Prostate gland (tissue), 2 donors: ENCODE results near the gene KCNK15.
A peak's percentile ranks its signal among the peaks of the same experiment; 100 is the strongest.

Experiments
- POLR2A ChIP-seq: fragments of 450-650 bp; IDR thresholded peaks from one replicate; pipeline ENCODE4 v1.6.1; 2016; ENCODE audit warnings: antibody characterized with exemption, mild to moderate bottlenecking
- POLR2AphosphoS5 ChIP-seq: sonication (generic); formaldehyde crosslinking; IDR thresholded peaks from one replicate; pipeline ENCODE4 v1.6.1; 2017; ENCODE audit warnings: antibody characterized with exemption
- TF ChIP-seq, protein P1 (sequence below), 4 experiments: fragments of 200-600 bp in 2 of 4; fragments of 450-650 bp in 2 of 4; sonication (generic) in 2 of 4; IDR thresholded peaks; 1 replicate in 3 of 4; 2 replicates in 1 of 4; pipeline ENCODE4 v1.5.1; 2016 to 2019; ENCODE audit warnings: antibody characterized with exemption in 4 of 4, mild to moderate bottlenecking in 2 of 4, moderate library complexity in 2 of 4

DNA sequence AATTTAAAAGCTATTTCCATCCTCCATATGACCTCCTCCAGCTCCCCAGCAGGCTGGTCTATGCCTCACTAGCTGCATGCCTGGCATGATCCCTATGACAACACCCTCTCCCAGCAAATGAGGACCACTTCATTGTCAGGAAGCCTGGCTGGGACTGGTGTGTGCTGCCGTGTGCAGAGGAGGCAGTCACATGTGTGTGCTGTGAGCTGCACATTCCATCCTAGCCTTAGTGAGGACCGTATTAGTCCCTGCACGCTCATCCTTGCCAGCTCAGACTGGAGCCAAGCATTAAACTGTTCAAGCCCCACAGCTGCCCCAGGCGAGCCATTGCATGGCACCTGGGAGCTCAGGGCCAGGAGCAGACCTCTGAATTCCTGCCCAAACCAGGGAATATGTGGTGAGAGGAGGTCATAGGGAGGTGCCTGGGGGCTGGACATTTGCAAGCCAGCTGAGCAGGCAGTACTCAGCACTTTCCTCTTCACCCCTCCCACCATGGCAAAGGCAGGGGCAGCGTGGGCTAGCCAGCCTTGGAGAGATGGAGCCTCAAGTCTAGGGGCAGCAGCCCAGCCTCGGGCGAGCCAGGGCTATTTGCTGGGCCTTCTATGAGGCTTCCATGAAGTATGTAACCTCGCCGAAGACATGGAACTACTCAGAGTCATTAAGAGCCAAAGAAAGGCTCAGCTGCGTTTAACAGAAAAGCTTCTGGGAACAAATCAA lies 39.2 kb upstream of the KCNK15 start:
- TF ChIP-seq, protein P1, sequence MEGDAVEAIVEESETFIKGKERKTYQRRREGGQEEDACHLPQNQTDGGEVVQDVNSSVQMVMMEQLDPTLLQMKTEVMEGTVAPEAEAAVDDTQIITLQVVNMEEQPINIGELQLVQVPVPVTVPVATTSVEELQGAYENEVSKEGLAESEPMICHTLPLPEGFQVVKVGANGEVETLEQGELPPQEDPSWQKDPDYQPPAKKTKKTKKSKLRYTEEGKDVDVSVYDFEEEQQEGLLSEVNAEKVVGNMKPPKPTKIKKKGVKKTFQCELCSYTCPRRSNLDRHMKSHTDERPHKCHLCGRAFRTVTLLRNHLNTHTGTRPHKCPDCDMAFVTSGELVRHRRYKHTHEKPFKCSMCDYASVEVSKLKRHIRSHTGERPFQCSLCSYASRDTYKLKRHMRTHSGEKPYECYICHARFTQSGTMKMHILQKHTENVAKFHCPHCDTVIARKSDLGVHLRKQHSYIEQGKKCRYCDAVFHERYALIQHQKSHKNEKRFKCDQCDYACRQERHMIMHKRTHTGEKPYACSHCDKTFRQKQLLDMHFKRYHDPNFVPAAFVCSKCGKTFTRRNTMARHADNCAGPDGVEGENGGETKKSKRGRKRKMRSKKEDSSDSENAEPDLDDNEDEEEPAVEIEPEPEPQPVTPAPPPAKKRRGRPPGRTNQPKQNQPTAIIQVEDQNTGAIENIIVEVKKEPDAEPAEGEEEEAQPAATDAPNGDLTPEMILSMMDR (IDR thresholded peaks at IDR 0.05) = no peak
- peak; percentile 40 for TF ChIP-seq POLR2AphosphoS5
- no peak for TF ChIP-seq POLR2A
